Upper lobe of left lung (tissue), 6 donors: ENCODE measurements around the gene ADGRD1. TPM values are rescaled to one million over a fixed set of nuclear protein-coding genes. Genes with fewer than 3 reads are reported as not detected.

ENCODE experiments used
- ATAC-seq, 2 donors: fragments of 200-7000 bp; cut with Tn5 transposase; one replicate each; pipeline ENCODE4 v1.9.1; 2022; ENCODE audit warnings: mild to moderate bottlenecking in 2 of 2, moderate library complexity in 2 of 2; ENCODE audit not compliant: low FRiP score in 2 of 2
- DNase-seq, 2 donors: peaks; one replicate each; pipeline ENCODE4 v3.0.0-alpha.2; 2019 to 2020
- H3K27ac ChIP-seq, 4 donors: fragments of 200-600 bp; sonication (generic); one replicate each; pipeline ENCODE4 v1.5.1; 2016 to 2019
- H3K27me3 ChIP-seq, 4 donors: fragments of 200-600 bp; sonication (generic); one replicate each; pipeline ENCODE4 v1.5.1; 2017 to 2019
- H3K36me3 ChIP-seq, 4 donors: fragments of 200-600 bp; sonication (generic); one replicate each; pipeline ENCODE4 v1.5.1; 2016 to 2019
- H3K4me1 ChIP-seq, 4 donors: fragments of 200-600 bp; sonication (generic); one replicate each; pipeline ENCODE4 v1.5.1; 2018 to 2019
- H3K4me3 ChIP-seq, 4 donors: fragments of 200-600 bp; sonication (generic); one replicate each; pipeline ENCODE4 v1.5.1; 2017 to 2019; ENCODE audit warnings: mild to moderate bottlenecking in 2 of 4, moderate library complexity in 1 of 4
- H3K9me3 ChIP-seq, 4 donors: fragments of 200-600 bp; sonication (generic); one replicate each; pipeline ENCODE4 v1.5.1; 2018 to 2019
- EP300 ChIP-seq, 4 donors: sonication (generic); formaldehyde crosslinking; IDR thresholded peaks; one replicate each; pipeline ENCODE4 v1.5.1; 2017; ENCODE audit warnings: antibody characterized with exemption in 4 of 4, control low read depth in 2 of 4
- POLR2A ChIP-seq, 4 donors: fragments of 450-650 bp; IDR thresholded peaks; one replicate each; pipeline ENCODE4 v1.5.1; 2016 to 2017; ENCODE audit warnings: antibody characterized with exemption in 4 of 4, mild to moderate bottlenecking in 2 of 4
- POLR2AphosphoS5 ChIP-seq, 2 donors: sonication (generic); formaldehyde crosslinking; IDR thresholded peaks; one replicate each; pipeline ENCODE4 v1.5.1; 2017; ENCODE audit warnings: antibody characterized with exemption in 2 of 2
- WGBS, 2 donors: methylation state at CpG; one replicate each; pipeline ENCODE4 v1.1.5; 2017 to 2018; 5-methylcytosine and 5-hydroxymethylcytosine counted together
- total RNA-seq, 6 donors: library from RNA; depleted of rRNA in 4 of 6; stranded (reverse); fragments of >200 nt in 4 of 6; gene quantifications; one replicate each; pipeline versions ENCODE4 v1.1.0 to v1.2.1, GENCODE V29; 2016 to 2021
- TF ChIP-seq, protein P1 (sequence below), 6 experiments: fragments of 450-650 bp in 4 of 6; fragments of 200-600 bp in 2 of 6; sonication (generic) in 2 of 6; IDR thresholded peaks; one replicate each; pipeline ENCODE4 v1.5.1; 2016 to 2019; ENCODE audit warnings: antibody characterized with exemption in 6 of 6
- donor health status: DM: no; HTN: no; CAD: no; lungs with moderate emphysema.
- donor health status: DM: no; HTN: yes; CAD: no; lungs with severe emphysema.

ADGRD1 gene
- total RNA-seq, 6 donors from 2014 or later = 84.2 to 124 (median 94.7) TPM

DNA sequence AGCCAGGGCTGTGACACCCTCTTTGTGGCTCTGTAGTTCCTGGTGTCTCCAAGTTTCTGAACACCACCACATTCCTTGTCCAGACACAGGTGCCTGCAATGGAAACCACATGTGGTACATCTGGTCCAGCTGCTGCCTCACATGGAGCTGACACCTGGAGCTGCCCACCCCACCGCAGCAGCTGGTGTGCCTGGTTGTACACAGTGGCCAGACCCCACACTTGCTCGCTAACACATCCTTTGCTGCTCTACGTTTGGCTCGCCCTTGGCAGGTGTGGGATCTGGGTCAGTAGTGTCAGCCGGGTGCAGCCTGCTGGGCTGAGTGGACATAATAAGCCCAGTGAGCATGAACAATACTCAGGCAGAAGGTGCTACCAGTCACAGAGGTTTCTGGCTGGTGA is 198.9 kb downstream of the ADGRD1 start:
- H3K4me3 ChIP-seq = no peak overlapping the region
- no peaks in the 10 kb centered on the region for H3K36me3 ChIP-seq
- no peak overlapping the region for H3K27ac ChIP-seq
- no peaks in the 10 kb centered on the region for H3K4me1 ChIP-seq
- no peaks in the 10 kb centered on the region for H3K27me3 ChIP-seq
- 89 to 97% methylated on average over 4 to 5 of the region's 5 CpGs for WGBS, 2 donors
- DNase-seq = peak in 1 of 2 donors; percentile 36
- no peaks in the 10 kb centered on the region for H3K9me3 ChIP-seq
- TF ChIP-seq EP300 (IDR thresholded peaks at IDR 0.05) (no peak), POLR2AphosphoS5 (IDR thresholded peaks at IDR 0.05) (no peak), POLR2A (IDR thresholded peaks at IDR 0.05) (no peak)
- TF ChIP-seq, protein P1, sequence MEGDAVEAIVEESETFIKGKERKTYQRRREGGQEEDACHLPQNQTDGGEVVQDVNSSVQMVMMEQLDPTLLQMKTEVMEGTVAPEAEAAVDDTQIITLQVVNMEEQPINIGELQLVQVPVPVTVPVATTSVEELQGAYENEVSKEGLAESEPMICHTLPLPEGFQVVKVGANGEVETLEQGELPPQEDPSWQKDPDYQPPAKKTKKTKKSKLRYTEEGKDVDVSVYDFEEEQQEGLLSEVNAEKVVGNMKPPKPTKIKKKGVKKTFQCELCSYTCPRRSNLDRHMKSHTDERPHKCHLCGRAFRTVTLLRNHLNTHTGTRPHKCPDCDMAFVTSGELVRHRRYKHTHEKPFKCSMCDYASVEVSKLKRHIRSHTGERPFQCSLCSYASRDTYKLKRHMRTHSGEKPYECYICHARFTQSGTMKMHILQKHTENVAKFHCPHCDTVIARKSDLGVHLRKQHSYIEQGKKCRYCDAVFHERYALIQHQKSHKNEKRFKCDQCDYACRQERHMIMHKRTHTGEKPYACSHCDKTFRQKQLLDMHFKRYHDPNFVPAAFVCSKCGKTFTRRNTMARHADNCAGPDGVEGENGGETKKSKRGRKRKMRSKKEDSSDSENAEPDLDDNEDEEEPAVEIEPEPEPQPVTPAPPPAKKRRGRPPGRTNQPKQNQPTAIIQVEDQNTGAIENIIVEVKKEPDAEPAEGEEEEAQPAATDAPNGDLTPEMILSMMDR (IDR thresholded peaks at IDR 0.05) = no peak
- peak in 1 of 2 donors; percentile 8 for ATAC-seq

DNA sequence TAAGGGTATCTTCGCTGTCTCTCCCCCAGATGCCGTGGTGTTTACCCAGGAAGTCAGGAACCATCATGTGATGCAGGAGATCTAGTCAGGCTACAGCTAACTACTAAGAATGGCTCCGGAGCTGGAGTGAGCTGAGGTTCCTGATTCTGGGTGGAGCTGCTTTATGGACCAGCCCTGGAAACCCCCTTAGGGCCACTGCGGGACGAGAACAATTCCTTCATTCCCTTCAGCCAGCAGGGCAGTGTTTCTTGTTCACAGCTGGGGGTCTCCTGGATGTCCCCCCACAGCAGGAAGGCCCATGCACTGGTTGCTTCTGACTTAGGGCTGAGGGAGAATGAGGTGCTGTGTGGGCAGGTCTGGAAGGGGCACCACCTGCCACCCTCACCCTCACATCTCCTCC is 199.3 kb downstream of the ADGRD1 start:
- Histone ChIP-seq H3K27me3 (no peaks in the 10 kb centered on the region), H3K4me3 (no peak overlapping the region), H3K9me3 (no peaks in the 10 kb centered on the region), H3K4me1 (no peaks in the 10 kb centered on the region), H3K36me3 (no peaks in the 10 kb centered on the region), H3K27ac (no peak overlapping the region)
- no peak for ATAC-seq
- TF ChIP-seq, protein P1 (IDR thresholded peaks at IDR 0.05) = no peak
- no peak for TF ChIP-seq POLR2A (IDR thresholded peaks at IDR 0.05)
- DNase-seq = no peak
- WGBS, 2 donors = 80 to 92% methylated on average over 2 to 5 of the region's 5 CpGs

GRCh38 chr12:131153956-131154355 is 200.2 kb downstream of the ADGRD1 start:
- Histone ChIP-seq H3K4me1 (no peaks in the 10 kb centered on the region), H3K27ac (no peak overlapping the region), H3K4me3 (no peak overlapping the region), H3K27me3 (no peaks in the 10 kb centered on the region), H3K36me3 (no peaks in the 10 kb centered on the region), H3K9me3 (no peaks in the 10 kb centered on the region)
- WGBS, 2 donors = 78 to 88% methylated on average over 5 of the region's 5 CpGs
- TF ChIP-seq EP300 (IDR thresholded peaks at IDR 0.05) (no peak), POLR2AphosphoS5 (IDR thresholded peaks at IDR 0.05) (no peak), POLR2A (IDR thresholded peaks at IDR 0.05) (no peak)
- TF ChIP-seq, protein P1 (IDR thresholded peaks at IDR 0.05) = no peak
- DNase-seq (no peak), ATAC-seq (no peak)

GRCh38 chr12:131155131-131155530 is 201.4 kb downstream of the ADGRD1 start:
- H3K4me1 ChIP-seq = no peaks in the 10 kb centered on the region
- WGBS, 2 donors = 68 to 77% methylated on average over 6 of the region's 6 CpGs
- H3K9me3 ChIP-seq = no peaks in the 10 kb centered on the region
- no peaks in the 10 kb centered on the region for H3K27me3 ChIP-seq
- ATAC-seq (no peak), DNase-seq (no peak)
- no peaks in the 10 kb centered on the region for H3K36me3 ChIP-seq
- TF ChIP-seq, protein P1 (IDR thresholded peaks at IDR 0.05) = no peak
- TF ChIP-seq POLR2AphosphoS5 (IDR thresholded peaks at IDR 0.05) (no peak), POLR2A (IDR thresholded peaks at IDR 0.05) (no peak), EP300 (IDR thresholded peaks at IDR 0.05) (no peak)
- no peak overlapping the region for H3K4me3 ChIP-seq
- no peak overlapping the region for H3K27ac ChIP-seq

- Histone ChIP-seq H3K9me3 (no peaks in the 10 kb centered on the region), H3K4me3 (no peak overlapping the region), H3K4me1 (no peaks in the 10 kb centered on the region), H3K36me3 (no peaks in the 10 kb centered on the region), H3K27ac (no peak overlapping the region), H3K27me3 (no peaks in the 10 kb centered on the region)
- DNase-seq (no peak), ATAC-seq (no peak)
- no peak for TF ChIP-seq EP300 (IDR thresholded peaks at IDR 0.05)
- TF ChIP-seq, protein P1 (IDR thresholded peaks at IDR 0.05) = no peak
- no peak for TF ChIP-seq POLR2A (IDR thresholded peaks at IDR 0.05)
- no peak for TF ChIP-seq POLR2AphosphoS5 (IDR thresholded peaks at IDR 0.05)
- WGBS, 2 donors = 58 to 89% methylated on average over 4 of the region's 4 CpGs
Measured at GRCh38 chr12:131157743-131158142, 204.0 kb downstream of the ADGRD1 start.
